Peyer's patch (tissue), 4 donors: ENCODE measurements around the gene SNED1.

ENCODE experiments used
- CTCF ChIP-seq, 6 experiments: fragments of 450-650 bp in 4 of 6; fragments of 200-600 bp in 2 of 6; sonication (generic) in 1 of 6; IDR thresholded peaks; one replicate each; pipeline ENCODE4 v1.5.1; 2017 to 2019; ENCODE audit warnings: antibody characterized with exemption in 6 of 6, mild to moderate bottlenecking in 3 of 6, moderate library complexity in 1 of 6
- POLR2A ChIP-seq, 2 donors: fragments of 450-650 bp; IDR thresholded peaks; one replicate each; pipeline ENCODE4 v1.5.1; 2017; ENCODE audit warnings: antibody characterized with exemption in 2 of 2, mild to moderate bottlenecking in 2 of 2, moderate library complexity in 2 of 2

GRCh38 chr2:240961910-240962299 lies 36.5 kb upstream of the SNED1 start:
- TF ChIP-seq CTCF (IDR thresholded peaks at IDR 0.05) (no peak), POLR2A (IDR thresholded peaks at IDR 0.05) (no peak)
